GM18858 (cell line): ENCODE measurements around the gene C12orf75.
"Not testable (repeated sequence)": the region's sequence is repeated elsewhere in the genome, so short reads cannot be mapped to it uniquely, and the experiment has no call there.

ENCODE experiments used
- ATAC-seq: cut with Tn5 transposase; IDR thresholded peaks from one replicate; pipeline ENCODE4 v1.9.1; 2021; ENCODE audit not compliant: unreplicated experiment

Gene C12orf75

DNA sequence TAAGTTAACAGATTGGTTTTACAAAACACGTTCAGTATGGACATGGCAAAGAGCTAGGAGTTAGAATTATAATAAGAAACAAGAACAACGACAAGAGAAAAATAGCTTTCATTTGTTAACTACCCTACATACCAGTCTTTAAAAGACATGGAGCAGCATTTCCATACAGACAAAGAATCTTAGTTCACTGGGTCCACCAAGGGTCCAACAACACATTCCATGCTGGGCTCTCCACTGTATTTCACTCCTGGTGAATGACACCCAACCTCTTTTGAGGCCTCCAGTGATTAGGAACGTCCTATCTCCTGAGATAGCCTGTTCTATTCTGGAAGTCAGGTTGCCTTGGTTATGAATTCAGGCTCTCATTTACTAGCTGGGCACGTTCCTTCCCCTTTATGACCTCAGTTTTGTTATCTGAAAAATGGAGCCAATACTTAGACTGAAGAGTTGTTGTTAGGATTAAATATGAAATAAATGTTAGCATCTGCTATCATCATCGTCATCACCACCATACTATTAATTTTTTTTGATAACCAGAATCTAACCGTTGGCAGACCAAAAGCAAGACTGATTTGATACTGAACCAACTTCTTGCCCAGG lies 37.7 kb downstream of the C12orf75 start:
- no peak for ATAC-seq

DNA sequence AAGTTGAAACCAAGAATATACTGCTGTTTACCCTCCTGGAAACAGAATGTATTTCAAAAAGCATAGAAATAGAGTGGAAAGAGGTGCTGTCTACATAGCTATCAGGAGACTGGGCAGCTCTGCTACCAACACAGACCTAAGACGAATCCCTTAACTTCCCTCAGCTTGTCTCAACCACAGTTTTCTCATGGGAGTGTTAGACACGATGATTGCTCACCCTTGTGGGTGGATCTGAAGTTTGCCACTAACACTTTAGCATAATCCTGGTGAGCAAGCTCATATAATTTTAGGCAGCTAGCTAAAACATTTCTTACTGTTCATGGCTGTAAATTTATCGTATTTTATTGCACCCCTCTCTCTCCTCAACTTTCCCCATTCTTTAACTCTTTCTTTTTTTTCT lies 38.5 kb downstream of the C12orf75 start:
- ATAC-seq: no peak

DNA sequence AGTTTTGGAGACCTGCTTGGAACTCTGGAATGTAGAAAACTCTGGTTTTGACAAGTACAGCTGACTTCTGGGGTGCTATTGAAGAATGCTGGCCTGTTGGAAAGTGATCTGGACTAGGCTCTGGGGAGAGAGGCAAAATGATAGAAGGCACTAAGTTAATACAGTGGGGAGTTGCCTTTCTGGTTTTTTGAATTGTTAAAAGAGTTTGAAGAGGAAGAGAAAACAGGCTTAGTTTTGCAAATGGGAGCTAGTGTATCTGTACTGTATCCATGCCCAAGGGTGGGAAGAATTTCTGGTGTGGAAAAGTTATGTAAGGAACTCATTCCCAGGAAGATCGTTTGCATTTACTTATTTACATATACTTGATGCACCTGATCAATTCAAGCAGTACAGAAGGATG lies 43.8 kb downstream of the C12orf75 start:
- ATAC-seq: no peak

DNA sequence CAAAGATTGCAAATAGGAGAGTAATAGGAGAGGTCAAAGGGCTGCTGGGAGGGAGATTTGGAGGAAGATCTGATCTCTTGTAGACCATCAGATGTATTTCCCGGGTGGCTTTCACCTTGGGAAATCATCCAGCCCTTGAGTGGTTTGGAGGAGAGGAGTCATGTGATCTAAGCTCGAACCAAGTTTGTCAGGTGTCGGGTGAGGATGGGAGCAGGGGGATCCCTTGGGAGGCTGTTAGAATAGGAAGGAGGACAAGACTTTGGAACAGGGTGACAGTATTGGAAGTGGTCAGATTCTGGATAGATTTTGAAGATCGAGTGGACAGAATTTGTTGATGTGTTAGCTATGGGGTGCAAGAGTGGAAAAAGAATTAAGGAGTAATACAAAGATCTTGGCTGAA lies 46.6 kb downstream of the C12orf75 start:
- ATAC-seq: no peak

DNA sequence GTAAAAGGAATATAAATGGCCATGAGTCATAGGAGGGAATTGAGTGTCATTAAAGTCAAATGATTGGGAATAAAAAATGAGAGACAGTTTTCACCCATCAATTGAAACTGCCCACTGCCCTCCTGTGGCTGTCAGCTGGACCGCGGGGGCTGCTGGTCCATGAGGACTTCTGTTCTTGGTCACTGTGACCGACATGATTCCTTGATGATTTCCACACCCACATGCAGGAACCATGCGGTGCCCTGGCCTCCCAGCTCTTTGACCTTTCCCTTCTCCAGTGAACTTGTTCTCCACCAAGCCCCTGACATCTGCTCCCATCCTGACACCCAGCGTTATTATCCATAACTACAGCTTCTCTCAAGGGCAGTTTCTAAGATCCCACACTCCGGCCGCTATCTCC lies 48.4 kb downstream of the C12orf75 start:
- ATAC-seq: no peak

DNA sequence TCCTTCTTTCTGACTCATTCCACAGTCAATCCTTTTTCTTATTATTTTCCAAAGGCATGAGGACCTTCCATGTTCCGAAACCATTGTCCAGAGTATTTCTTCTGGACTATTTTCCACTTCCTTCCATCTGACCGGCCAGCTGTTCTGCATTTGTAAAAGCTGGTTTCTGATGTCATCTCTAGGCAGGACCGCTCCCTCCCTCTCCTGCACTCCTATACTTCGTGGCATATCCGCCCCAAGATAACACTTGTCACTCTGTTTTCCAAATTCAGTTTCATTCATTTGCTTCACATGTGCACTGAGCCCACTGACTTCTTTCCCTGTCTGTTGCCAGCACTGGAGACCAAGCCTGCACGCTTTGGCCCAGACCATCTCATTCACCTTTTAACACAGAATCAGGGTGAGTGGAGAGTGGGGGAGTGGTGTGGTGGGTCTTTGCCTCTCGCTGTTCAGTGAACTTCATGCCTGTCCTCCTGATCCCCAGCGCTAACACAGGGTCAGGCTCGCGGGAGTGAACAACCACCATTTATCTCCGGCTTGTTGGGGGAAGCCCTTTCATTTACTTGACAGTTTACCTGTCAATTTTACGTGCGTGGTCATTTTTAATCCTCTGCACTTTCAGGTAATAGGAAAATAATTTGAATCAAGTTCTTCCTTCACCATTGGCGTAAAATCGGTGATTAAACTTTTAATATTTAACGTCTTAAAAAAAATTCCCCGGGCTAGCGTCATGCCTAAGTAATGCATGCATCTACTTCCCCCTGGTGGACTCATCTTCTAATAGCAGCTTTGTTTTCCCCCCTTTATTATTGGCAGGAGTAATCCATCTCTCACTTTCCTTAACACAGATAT lies 52.5 kb downstream of the C12orf75 start:
- no peak for ATAC-seq

DNA sequence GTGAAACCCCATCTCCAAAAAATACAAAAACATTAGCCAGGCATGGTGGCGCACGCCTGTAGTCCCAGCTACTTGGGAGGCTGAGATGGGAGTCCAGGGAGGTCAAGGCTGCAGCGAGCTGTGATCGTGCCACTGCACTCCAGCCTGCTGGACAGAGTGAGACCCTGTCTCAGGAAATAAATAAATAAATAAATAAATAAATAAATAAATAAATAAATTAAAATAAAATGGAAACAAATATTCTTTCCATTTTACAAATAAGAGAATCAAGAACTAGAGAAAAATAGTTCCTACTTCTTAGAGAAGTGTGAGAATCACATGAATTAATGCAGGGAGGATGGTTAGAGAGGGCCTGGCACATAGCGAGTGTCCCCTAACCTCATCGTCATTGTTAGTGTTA lies 53.7 kb downstream of the C12orf75 start:
- no peak for ATAC-seq

DNA sequence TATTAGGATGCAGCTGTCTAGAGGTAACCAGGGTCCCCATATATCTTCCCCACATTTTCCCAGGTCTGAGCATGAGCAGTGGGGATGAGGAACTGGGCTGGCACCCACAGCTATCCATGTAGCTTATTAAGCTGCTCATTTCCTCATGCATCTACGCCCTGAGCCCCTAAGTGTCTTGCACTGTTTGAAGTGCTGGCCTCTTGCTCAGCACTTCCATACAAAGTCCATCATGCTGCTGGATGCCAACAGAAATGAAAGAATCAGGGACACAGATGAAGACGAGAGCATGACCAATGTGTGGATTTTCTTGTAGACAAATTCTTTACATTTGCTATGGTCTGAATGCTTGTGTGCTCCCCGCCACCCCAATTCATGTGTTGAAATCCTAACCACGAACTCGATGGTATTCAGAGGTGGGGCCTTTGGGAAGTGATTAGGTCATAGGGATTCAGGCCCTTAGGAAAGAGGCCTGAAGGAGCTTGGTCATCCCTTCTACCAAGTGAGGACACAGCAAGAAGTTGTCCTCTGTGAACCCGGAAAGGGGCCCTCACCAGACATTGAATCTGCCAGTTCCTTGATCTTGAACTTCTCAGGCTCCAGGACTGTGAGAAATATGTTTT lies 54.5 kb downstream of the C12orf75 start:
- no peak for ATAC-seq

DNA sequence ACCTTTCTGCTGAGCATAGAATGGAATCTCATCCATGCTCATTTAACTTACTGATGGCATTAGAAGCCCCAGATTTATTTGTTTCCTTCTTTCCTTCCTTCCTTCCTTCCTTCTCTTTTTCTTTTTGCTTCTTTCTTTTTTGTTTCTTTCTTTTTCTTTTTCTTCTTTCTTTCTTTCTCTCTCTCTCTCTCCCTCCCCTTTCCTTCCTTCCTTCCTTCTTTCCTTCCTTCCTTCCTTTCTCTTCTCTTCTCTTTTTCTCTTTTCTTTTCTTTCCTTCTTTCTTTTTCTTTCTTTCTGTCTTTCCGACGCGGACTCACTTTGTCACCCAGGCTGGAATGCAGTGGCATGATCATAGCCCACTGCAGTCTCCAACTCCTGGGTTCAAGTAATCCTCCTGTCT lies 55.9 kb downstream of the C12orf75 start:
- ATAC-seq: no peak

DNA sequence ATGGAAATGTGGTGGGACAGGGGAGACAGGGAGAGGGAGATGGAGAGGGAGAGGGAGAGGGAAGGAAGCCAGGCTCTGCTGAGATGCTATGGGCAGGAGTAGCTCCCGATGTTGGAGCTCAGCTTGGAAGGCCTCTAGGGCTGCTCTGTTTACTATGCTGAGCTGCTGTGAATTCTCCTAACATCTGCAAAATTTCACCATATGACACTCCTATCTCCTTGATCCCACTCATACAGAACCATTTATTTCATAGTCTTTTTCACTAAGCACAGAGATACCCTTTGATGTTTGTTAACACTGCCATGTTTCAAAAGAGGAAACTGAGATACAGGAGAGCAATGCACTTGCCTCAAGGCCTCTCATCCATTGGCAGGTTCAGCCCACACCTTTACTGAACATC lies 60.7 kb downstream of the C12orf75 start:
- no peak for ATAC-seq

DNA sequence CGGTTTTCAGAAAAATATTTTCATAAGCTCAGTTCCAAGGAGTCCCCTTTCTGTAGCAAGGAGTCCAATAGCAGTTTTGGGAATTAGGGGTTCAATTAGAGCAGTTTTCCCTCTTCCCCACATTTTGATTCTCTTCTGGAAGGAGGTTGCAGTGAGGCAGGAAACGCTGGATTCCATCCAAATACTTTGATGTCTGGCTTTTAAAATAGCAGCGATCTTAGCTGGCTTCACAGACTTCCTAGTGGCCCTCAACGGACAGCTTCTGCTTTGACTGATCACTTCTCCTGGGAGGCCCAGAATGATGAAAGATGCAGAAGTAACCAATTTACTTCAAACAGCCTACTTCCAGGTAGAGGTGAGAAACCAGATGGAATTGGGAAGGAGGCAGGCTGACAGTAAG lies 63.1 kb downstream of the C12orf75 start:
- ATAC-seq: no peak

DNA sequence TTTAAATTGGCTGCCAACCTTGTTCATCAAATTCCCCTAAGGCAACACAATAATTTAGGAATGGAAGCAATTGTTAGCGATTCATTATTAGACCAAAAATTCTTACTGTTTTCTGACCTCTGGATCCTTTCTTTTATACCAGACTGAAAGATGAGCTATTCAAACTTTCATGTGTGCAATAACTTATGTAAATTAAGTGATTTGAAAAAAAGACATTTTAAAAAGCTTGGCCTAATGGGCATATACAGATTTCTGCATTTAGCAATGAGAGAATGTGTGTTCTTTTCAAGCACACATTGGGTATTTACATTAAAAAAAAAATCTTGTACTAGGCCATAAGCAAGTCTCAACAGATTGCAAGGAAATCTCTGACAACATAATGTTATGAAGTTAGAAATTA lies 65.5 kb downstream of the C12orf75 start:
- ATAC-seq: no peak

DNA sequence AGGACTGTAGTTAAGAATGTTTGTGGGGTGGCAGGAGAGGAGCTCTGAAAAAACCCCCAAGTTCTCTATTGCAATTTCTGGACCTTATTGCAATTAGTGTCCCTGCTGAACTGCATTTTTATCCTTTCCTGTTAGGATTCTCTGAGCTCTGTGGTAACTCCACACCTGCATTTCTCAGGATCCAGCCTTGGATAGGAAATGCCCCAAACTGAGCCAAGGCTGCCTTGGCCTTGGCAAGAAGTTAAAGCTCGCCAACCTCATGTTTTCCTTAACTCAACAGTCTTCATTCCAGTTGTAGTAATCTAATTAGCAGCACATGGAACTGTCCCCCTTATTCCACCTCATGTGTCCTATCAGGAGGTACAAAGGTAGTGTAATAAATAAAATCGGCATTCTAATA lies 66.5 kb downstream of the C12orf75 start:
- no peak for ATAC-seq

DNA sequence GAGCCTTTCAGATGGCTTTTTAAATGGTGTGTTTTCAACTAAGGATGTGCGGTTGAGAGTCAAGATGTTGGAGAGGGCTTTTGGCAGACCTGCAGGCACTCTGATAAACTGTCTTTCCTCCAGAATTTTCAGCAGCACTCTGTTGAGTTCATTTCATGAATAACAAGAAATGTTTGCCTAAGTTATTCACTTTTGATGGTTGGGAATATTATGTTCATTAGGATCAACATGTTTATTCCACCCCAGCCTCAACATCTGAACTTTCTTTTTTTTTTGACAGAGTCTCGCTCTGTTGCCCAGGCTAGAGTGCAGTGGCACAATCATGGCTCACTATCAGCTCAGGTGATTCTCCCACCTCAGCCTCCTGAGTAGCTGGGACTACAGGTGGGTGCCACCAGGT lies 68.4 kb downstream of the C12orf75 start:
- ATAC-seq: no peak

DNA sequence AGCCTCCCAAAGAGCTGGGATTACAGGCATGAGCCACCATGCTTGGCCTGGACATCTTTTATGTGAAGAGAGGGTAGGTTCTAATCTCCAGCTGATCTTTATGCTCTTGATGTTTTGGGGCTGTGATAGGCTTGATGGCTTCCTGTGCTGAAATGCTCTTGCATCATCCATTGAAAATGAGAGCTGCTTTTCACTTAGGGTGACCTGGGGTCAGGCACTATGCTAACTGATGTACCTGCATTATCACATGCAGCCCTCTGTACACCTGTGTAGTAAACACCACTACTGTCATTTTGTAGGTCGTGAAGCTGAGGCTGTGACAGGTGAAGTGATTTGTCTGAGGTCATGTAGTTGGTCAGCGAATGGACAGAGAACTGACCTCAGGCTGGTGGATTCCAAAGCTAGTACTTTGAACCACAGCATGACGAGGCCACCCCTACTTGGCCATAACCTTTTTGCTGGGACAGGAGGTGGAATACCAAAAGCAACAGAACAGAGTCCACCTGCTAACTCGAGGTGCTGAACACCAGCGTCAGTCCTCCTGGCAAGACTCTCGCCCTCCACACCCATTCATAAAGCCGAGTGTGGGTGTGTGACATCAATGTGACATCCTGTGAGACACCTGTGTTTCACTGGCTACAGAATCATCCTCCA lies 69.1 kb downstream of the C12orf75 start:
- ATAC-seq: no peak

DNA sequence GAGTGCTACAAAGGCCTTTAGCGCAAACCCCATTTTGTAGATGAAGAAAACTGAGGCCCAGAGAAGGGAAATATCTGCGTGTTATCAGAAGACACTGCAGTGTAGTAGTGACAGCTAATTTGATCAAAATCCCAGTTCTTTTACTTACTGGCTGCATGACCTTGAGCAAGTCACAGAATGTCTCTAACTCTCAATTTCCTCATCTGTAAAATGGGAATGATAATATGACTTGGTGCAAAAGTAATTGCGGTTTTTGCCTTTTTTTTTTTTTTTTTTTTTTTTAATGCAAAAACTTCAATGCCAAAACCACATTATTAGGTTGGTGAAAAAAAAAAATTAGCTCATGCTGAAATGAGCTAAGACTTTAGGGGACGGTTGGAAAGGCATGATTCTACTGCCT lies 69.7 kb downstream of the C12orf75 start:
- ATAC-seq: no peak

DNA sequence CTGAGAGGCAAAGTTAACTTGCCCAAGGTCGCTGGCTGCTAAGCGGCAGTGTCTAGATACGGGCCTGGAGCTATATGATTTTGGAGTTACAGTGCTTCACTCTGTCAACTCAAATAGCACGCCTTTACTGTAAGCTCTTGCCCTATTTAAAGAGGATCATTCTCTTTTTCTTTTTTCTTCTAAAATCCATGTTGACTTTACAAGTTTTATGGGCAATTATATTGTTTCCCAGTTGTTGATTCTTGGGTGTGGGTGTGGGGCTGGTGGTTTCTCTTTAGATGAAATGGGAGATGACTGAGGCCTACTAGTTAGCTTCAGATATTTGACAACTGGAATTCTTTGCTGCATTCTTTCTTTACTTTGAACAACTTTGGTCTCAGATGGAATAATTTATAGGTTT lies 70.7 kb downstream of the C12orf75 start:
- ATAC-seq: no peak

DNA sequence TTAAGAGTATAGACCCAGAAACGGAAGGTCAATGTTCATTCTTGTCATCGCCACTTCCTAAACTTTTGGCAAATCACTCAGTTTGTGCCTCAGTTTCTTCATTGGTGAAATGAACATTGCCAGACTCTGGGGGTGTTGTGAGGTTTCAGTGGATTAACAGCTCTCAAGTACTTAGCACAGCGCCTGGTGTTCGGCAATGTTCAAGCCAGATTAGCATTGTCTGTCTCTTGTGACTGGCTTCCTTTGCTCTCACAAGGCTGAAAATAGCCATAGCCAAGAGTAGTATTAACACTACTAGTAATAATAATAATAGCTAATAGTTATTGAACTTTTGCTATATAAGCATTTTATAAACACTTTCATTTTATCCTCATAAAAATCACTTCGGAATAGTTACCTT lies 71.9 kb downstream of the C12orf75 start:
- no peak for ATAC-seq

DNA sequence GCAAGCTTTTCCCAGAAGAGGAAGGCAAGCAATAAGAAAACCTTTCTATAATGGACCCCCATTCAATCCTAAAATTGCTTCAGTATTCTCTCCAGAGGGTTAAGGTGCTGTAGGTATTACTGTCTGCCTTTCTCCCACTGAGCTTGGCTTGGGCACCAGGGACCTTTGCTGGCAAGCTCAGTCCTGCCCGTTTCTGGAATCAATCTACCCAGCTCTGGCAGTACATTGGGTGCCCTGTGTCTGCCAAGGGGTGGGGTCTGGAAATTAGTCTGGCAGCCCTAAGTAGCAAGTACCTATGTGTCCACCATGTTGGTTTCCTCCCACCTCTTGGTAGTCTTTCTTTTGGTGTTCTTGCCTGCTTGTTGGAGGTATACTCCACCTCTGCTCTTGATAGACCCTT lies 72.6 kb downstream of the C12orf75 start:
- ATAC-seq: no peak

DNA sequence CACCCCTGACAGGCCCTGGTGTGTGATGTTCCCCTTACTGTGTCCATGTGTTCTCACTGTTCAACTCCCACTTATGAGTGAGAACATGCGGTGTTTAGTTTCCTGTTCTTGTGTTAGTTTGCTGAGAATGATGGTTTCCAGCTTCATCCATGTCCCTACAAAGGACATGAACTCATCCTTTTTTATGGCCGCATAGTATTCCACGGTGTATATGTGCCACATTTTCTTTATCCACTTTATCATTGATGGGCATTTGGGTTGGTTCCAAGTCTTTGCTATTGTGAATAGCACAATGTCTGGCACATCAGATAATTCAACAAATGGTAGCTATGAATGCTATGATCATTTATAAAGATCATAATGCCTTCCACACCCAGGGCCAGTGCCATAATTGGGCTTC lies 73.6 kb downstream of the C12orf75 start:
- ATAC-seq: not testable (repeated sequence)

DNA sequence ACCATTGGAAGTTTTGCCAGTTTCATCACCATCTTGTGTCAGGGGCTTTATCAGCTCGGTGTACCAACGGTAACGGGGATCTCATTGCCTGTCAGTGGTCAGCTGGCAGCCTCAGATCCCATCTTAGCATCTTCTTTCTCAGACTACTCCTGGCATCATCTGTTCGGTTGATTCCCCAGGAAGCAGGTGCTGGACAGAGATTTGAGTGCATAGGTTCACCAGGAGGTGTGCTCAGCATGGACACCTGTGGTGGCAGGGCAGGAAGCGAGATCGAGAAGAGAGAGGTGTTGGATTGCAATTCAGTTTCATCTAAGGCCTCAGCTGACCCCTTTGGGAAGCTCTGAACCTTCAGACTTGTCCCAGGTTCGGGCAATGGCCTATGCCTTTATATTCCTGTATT lies 76.0 kb downstream of the C12orf75 start:
- no peak for ATAC-seq

DNA sequence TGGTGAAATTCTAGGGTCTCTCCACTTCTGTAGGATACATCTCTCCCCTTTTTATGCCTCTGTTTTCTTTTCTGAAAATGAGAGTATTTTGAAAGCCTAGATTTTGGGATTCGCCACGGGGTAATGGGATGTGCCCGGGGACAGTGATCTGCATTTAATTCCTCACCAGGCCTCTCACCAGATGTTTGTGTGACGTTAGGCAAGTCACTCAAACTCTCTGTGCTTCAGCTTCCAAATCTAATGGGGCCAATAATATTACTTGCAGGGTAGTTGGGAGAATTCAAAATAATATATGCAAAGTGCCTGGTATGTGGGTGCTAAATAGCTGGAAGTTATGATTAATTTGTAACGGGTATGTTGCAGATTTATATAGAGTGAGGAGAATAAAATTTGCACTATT lies 78.8 kb downstream of the C12orf75 start:
- no peak for ATAC-seq
